ENCODE results near the gene PAQR5.
"Not testable (repeated sequence)": the region's sequence is repeated elsewhere in the genome, so short reads cannot be mapped to it uniquely, and the experiment has no call there.

Gene PAQR5

GRCh38 chr15:69357773-69358771 is 59.4 kb downstream of the PAQR5 start:
- no peak for DNase-seq (ENCODE audit: low read depth in 2 of 2)

GRCh38 chr15:69358850-69359249 is 60.1 kb downstream of the PAQR5 start:
- no peak for DNase-seq (ENCODE audit: low read depth in 2 of 2)

- DNase-seq (ENCODE audit: low read depth in 2 of 2): no peak
Observed at GRCh38 chr15:69359722-69360121, 61.0 kb downstream of the PAQR5 start.

- no peak for DNase-seq (ENCODE audit: low read depth in 2 of 2)
Observed at GRCh38 chr15:69360642-69361041, 61.9 kb downstream of the PAQR5 start.

GRCh38 chr15:69367236-69367635 is 68.5 kb downstream of the PAQR5 start:
- no peak for DNase-seq (ENCODE audit: low read depth in 2 of 2)

GRCh38 chr15:69369631-69370030 is 70.9 kb downstream of the PAQR5 start:
- DNase-seq (ENCODE audit: low read depth in 2 of 2): no peak

- no peak for DNase-seq (ENCODE audit: low read depth in 2 of 2)
Observed at GRCh38 chr15:69373406-69373805, 74.7 kb downstream of the PAQR5 start.

- DNase-seq (ENCODE audit: low read depth in 2 of 2): no peak
Observed at GRCh38 chr15:69375151-69375790, 76.6 kb downstream of the PAQR5 start.

GRCh38 chr15:69377216-69377970 is 78.7 kb downstream of the PAQR5 start:
- DNase-seq (ENCODE audit: low read depth in 2 of 2): no peak

GRCh38 chr15:69380100-69380725 is 81.5 kb downstream of the PAQR5 start:
- DNase-seq (ENCODE audit: low read depth in 2 of 2): no peak

- DNase-seq (ENCODE audit: low read depth in 2 of 2): no peak
Observed at GRCh38 chr15:69380726-69381105, 82.0 kb downstream of the PAQR5 start.

- not testable (repeated sequence) for DNase-seq (ENCODE audit: low read depth in 2 of 2)
Observed at GRCh38 chr15:69382176-69382575, 83.5 kb downstream of the PAQR5 start.

GRCh38 chr15:69384066-69384465 is 85.4 kb downstream of the PAQR5 start:
- not testable (repeated sequence) for DNase-seq (ENCODE audit: low read depth in 2 of 2)

- DNase-seq (ENCODE audit: low read depth in 2 of 2): no peak
Observed at GRCh38 chr15:69384626-69385598, 86.2 kb downstream of the PAQR5 start.

- no peak for DNase-seq (ENCODE audit: low read depth in 2 of 2)
Observed at GRCh38 chr15:69385831-69386230, 87.1 kb downstream of the PAQR5 start.

- DNase-seq (ENCODE audit: low read depth in 2 of 2): no peak
Observed at GRCh38 chr15:69386284-69386683, 87.6 kb downstream of the PAQR5 start.

GRCh38 chr15:69388260-69388705 is 89.6 kb downstream of the PAQR5 start:
- no peak for DNase-seq (ENCODE audit: low read depth in 2 of 2)

- no peak for DNase-seq (ENCODE audit: low read depth in 2 of 2)
Observed at GRCh38 chr15:69389426-69389825, 90.7 kb downstream of the PAQR5 start.

- no peak for DNase-seq (ENCODE audit: low read depth in 2 of 2)
Observed at GRCh38 chr15:69390575-69390974, 91.9 kb downstream of the PAQR5 start.

GRCh38 chr15:69391046-69391757 is 92.5 kb downstream of the PAQR5 start:
- DNase-seq (ENCODE audit: low read depth in 2 of 2): no peak

All from stimulated activated CD8-positive, alpha-beta memory T cell treated with anti-CD3 and anti-CD28 coated beads, Interleukin-2, amount 100 ng/mL, for 48 hours (primary cell).